Stimulated activated CD4-positive, alpha-beta T cell treated with anti-CD3 and anti-CD28 coated beads, Interleukin-15, amount 100 ng/mL, for 24 hours (primary cell): ENCODE data around the gene C9orf43.
A peak's percentile ranks its signal among the peaks of the same experiment; 100 is the strongest.
"Not testable (repeated sequence)": the region's sequence is repeated elsewhere in the genome, so short reads cannot be mapped to it uniquely, and the experiment has no call there.

ENCODE experiments used
- DNase-seq: peaks from one replicate; pipeline ENCODE4 v3.0.0-alpha.2; 2020

The C9orf43 gene

DNA sequence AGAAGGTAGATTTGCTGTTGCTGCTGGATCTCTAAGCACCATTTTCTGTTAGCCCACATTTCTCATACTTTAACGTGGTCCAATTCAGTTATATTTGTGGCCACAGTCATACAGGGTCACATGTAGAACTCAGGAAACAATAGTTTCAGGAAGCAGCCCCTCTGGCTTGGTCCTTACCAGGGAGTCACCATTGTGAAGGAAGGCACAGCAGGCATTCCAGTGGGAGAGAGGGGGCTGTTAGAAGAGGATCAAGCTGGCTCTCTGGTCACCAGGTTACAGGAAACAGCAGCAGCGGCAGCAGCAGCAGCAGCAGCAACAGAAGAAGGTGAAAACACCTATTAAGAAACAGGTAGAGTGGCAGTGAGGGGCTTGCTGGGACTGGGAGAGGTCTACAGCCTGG, 14.5 kb downstream of the C9orf43 start:
- no peak for DNase-seq

DNA sequence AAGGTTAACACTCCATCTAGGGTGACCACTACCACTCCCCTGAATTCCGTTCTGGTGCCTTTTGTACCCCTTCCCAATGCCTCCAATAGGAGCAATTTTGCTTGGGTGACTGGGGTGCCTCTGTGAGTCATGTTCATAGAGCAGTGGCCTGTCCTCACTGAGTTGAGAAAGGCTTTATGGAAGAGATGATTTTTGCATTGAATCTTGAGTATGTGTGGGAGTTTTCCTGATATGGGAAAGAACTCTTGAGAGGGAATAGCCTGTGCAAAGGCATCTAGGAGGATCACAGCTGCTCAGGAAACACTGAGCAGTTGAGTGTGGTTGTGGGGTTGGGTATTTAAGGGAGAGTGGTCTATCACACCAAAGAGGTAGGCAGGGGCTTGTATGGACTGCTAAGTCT, 16.2 kb downstream of the C9orf43 start:
- DNase-seq = no peak

DNA sequence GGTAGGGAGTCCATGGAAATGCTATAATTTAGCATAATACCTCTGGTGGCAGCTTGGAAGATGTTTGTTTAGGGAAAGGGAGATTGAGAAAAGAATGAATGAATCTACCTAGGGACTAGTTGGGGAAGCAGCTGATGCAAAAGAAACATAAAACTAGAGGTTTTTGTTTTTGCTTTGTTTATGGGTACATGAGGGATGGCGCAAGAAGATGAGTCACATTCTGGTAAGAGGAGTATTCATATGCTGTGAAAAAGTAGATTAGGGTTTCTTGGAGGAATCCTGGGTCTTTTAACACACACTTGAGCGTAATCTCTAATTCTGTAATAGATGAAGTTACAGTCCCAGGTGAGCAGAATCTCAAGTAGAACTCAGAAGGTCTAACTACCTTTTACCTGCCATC, 17.1 kb downstream of the C9orf43 start:
- no peak for DNase-seq

DNA sequence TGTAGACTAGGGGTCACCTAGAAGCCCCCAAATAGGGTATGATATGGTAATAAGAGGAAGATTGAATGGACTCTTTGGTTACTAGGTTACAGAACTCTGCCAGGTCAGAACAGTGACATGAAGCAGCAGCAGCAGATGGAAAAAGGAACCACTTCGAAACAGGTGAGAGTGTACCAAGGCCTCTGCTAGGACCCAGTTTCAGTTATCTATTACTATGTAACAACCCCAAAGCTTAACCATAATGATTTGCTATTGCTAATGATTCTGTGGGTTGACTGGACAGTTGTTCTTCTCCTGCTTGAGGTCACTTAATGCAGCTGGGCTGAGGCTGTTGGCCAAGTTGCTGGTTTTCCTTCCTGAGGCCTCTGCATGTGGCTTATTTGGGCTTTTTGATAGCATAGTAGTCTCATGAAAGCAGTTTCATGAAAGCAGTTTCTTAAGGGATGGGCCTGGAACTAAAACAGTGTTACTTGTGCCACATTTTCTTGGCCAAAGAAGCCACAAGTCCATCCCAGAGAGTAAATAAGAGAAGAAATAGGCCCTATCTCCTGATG, 17.6 kb downstream of the C9orf43 start:
- DNase-seq = no peak

DNA sequence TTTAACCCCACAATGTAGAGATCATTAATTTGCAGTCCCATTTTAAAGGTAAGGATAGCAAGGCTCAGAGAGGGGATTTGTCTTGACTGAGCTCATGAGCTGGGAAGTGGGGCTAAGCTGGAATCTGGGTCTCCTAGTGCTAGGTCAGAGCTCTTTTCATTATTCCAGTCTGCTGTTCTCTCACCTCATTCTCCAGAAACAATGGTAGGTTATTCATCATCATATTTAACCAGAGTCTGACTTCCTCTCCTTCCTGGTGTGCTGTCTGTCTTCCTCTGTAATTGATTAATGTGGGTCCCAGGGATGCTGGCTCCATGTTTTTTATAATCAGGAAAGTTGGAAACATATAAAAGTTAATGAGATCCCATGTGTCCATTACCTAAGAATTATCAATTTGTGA, 20.6 kb downstream of the C9orf43 start:
- no peak for DNase-seq

DNA sequence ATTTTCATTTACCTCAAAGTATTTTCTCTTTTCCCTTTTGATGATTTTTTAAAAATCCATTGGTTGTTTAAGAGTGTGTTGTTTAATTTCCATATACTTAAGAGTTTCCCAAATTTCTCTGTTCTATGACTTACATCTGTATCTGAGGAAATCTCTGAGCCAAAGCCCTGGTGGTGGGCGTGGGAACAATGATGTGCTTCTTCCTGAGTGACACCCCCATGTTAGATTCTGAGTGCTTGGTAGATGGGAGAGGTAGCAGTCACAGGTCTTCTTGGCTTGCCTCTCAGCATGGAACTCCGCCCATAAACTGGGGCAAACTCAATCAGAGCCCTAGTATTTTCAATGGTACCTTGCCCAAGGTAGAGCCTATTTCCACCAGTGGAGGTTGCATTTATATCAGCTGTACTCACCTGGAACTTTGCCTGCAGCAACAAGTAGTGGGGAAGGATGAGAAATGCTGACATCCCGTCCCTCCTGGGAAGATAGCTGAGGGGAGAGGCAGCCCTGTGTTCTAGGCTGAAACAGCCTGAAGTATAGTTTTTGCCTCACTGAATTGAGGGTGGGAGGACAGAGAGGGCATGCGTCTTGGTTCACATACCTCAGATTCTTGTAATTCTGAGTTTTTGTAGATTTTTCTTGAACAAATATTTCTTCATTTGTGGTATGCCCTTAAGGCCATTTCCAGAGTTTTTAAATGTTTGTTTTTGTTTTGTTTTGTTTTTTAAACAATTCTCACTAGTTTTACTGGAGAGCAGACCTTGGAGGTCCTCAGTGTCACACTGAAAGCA, 26.4 kb downstream of the C9orf43 start:
- DNase-seq = no peak

DNA sequence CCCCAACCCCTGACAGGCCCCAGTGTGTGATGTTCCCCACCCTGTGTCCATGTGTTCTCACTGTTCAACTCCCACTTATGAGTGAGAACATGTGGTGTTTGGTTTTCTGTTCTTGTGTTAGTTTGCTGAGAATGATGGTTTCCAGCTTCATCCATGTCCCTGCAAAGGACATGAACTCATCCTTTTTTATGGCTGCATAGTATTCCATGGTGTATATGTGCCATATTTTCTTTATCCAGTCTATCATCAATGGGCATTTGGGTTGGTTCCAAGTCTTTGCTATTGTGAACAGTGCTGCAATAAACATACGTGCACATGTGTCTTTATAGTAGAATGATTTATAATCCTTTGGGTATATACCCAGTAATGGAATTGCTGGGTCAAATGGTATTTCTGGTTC, 27.2 kb downstream of the C9orf43 start:
- DNase-seq = not testable (repeated sequence)

DNA sequence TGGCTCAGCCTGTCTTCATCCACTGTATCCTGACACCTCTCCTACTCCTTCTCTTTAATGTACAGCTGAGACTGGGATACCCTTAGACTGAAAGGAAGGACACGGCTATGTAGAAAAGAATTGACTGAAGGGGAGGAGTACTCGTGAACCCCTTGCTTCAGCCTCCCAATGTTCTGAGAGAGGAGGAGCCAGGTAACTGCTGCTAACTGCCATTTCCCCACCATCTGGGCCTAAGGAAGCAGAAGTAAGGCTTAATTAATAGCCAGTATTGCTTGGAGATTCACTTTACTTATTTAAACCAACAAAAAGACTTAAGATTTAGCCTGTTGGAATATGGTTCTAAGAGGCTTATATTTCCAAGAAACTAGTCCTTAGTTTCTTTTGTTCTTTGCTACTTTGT, 34.2 kb downstream of the C9orf43 start:
- no peak for DNase-seq

DNA sequence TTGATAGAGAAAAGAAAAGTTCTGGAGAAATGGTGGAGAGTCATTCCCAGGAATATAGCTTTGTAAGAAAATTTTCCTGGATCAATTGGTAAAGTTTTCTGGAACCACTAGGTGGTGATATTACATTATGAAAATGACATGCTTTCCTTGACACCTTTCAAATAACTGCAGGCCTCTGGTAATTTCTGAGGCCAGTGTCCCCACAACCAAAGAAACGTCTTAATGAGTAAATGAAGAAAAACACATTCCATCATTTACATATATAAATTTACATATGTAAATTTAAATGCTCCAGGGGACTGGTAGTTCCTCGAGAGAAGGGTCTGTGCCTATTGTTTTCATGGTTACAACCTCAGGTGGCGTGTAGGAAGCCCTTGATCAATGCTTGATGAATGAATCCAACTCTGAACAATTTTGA, 35.8 kb downstream of the C9orf43 start:
- DNase-seq = peak; percentile 27

DNA sequence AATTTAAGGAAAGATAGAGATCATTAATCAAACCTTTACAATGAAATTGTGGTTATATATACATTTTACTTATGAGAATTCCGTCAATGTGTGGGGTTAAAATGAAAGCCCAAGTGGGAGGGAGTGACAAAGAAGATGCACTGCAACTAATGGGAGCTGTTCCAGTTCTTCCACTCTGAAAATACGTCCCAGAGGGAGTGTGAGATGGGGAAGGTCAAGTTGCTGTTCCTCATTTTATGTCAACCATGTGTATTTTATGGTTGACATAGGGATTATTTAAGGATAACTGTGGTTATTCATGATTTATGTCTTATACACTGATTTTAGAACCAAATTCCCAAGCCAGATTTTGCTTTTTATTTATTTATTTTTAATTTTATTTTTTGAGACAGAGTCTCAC, 38.8 kb downstream of the C9orf43 start:
- no peak for DNase-seq

DNA sequence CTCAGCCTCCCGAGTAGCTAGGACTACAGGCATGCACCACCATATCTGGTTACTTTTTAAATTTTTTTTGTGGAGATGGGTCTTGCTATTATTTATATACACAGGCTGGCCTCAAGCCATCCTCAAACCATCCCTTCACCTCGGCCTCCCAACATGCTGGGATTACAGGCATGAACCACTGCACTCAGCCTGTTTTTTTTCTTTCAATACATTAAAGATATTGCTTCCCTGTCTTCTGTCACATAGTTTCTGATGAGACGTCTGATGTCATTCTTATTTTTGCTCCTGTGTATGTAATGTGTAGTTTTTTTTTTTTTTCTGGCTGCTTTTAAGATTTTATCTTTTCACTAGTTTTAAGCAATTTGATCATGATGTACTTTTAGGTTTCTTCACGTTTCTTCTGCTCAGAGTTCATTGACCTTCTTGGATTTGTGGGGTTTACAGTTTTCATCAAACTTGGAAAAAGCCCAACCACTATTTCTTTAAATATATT, 41.6 kb downstream of the C9orf43 start:
- no peak for DNase-seq

DNA sequence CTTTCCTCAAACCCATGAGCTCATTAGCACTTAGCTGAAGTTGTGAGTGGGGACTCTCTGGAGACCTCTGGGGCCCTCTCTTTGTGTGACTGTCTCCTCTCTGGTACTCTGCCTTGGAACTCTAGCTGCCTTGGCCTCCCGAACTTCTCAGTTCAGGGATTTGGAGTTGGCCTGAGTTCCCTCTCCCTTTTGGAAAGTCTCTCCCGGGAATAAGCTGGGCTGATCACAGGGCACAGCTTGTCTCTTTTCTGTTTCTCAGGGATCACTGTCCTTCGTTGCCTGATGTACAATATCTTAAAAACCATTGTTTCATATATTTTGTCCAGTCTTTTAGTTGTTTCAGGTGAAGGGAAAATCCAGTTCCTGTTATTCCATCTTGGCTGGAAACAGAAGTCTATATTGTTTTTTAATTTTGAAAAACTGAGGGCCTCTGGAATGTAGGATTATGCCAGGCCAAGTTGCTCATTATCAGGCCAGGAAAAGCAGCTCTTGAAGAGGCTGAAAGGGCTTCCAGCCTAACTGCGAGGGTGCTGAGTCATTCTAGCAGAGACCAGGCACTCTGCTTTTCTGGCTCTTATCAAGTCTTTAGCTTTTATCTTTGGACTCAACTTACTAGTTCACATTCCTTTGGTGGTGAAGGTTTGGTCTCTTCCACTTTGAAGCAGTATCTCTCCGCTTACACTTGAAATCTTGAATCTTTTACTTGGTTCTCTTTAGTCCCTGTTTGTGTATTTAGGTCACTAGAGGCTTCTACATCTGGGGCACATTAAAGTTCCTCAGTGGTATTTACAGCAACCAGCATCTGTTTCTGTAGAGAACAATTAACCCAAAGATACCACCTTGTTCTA, 44.6 kb downstream of the C9orf43 start:
- DNase-seq = peak; percentile 14

DNA sequence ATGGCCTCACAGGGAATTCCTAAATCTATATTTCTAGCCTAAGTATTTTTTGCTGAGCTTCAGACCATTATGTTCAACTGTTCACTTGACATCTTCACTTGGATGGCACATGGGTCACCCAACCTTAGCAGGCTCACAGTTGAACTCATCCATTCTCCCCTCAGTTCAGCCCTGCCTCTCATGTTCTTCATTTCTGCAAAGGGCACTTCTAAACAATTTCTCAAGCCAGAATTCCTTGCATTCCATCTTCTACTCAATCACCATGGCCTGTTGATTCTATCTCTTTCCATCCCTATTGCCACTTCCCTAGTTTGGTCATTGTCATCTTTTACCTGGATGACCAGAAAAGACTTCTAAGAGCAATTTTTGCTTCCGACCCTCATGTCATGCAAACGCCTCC, 45.7 kb downstream of the C9orf43 start:
- DNase-seq = no peak

DNA sequence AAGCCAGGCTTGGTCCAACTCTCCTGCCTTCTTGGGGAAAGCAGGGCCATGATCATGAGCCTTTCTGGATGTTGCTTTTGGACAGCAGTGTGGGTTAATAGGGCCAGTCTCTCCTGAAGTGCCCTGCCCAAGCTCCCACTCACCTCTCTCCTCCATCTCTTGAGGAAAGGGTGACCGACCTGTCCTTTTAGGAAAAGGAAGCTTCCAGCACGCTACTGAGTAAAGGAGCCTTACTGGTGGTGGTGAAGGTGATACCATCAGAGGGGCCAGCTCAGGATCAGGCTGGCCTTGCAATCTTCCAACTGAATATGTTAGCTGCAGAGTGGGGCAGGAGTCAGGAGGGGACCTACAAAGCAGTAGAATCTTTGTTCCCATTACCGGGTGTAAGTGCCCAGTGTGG, 50.7 kb downstream of the C9orf43 start:
- no peak for DNase-seq

DNA sequence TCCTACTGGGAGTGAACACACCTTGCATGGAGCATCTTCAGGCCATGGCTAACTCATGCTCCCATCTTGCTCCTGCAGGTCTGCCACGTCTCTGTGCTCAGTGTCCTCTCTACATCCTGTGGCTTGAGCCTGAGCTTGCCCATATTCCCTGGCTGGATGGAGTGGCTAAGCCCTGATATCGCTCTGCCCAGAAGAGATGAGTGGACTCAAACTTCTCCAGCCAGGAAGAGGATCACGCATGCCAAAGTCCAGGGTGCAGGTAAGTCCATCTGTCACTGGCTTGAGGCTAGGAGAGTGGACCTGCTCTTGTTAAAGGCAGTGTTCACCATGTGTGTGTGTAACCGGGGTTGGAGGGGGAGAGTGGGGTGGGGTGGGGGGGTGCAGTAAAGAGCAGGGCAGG, 51.4 kb downstream of the C9orf43 start:
- no peak for DNase-seq

DNA sequence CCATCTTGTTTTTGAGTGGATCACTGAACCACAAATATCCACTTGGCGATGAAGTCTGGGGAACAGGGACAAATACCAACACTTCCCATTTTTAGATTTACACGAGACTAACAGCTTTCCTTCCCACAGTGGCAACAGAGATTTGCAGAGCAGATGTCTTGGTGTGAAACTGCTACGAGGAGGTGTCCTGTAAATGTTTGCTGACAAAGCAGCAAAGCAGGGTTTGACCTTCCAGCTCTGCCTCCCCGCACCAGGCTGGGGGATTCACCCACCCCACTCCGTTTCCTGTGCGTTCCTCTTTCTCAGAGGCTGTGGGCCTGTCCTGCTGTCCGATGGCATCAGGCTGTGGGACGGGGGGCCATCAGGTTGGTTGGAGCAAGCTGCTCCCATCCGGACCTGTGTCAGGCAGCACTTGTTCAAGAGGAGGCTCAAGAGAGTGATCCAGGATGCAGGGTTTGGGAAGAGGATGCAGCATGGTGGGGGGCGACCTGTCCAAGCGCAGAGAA, 52.3 kb downstream of the C9orf43 start:
- DNase-seq = no peak

DNA sequence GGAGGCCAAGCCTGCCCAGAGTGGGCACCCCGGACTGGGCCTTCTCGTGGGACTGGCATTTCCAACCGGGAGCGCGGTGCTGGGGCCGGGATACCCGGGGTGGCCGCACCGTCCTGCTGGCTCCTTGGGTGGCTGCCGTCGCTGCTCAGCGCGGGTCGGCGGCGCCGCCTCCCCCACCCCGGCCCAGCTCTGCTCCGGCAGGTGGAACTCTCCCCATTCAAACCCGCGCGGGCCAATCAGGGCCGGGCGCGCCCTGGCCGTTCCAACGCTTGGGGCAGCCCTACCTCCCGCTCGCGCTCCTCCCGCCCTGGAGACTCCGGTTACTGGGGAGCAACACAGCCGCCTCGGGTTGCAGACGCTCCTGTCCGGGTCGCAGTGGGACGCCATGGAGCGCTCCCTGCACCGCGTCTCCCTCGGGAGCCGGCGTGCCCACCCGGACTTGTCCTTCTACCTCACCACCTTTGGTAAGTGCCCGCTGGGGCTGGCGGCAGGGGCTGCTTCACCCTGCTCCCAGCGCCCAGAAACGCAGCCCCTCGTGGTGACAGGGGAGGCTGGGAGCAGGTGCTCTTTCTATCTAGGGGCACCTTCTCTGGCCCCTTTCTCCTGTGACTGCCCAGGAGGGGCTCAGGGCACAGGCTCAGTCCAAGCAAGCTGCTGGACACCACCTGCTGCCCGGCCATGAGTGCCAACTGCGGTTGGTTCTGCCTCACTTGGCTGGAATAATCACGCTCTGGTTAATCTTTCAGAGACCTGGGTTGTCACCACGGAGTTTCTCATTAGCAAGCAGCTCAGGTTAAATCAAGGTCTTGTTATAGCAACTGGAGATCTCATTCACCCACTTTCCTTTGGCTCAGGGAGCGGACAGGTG, 53.1 kb downstream of the C9orf43 start, which contains the start of gene RGS3:
Gene RGS3 (plus strand): TSS at position 310 of the 868 bp plus-strand sequence. CDS start 76 bp downstream, at position 386.
- no peak for DNase-seq

DNA sequence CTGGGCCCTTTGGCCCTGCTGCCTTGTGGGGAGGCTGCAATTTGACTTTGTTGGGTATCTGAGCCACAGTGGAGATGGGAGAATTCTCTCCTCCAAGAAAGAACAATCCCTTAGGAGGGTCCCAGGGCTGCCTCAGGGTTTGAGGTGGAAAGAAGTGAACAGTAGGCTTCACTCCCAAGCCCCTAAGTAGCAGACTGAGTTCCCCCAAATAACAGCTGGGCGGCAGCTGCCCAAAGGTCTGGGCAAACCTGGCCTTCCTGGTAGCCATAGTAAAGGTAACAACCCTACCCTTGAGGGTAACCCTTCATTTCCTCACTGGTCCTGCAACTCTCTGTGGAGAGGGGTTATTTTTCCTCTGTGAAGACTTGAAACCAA, 53.7 kb downstream of the C9orf43 start:
- DNase-seq = no peak

DNA sequence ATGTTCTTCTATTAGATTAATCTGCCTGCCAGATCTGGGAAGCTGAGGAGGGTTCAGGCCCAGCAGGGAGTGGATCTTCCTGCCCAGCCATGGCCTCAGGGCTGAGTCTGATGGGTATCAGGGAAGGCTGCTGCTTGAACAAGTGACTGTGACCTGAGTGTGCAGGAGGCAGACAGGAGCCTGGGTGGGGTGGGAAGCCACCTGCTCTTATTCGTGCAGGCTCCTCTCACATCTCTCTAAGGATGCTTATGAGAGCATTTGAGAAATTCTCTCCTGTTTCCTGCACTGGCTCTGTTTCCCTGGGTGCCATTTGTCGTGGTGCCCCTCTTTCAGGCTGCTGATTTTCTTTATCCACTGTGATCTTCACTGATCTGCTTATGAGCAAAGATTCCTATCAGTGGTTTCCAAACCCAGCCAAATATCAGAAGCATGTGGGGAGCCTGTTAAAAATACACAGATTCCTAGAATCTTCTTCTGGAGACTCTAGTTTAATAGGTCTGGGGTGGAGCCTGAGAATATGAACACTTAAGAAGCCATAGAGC, 55.1 kb downstream of the C9orf43 start:
- no peak for DNase-seq

DNA sequence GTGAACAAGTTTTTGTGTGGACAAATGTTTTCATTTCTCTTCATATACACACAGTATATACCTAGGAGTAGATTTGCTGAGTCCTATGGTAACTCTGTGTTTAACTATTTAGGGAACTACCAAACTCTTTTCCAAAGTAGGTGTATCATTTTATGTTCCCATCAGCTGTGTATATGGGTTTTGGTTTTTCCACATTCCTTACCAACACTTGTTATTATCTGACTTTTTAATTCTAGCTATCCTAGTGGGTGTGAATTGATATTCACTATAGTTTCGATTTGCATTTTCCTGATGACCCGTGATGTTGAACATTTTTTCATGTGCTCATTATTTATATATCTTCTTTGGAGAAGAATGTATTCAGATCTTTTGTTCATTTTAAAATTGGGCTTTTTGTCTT, 56.6 kb downstream of the C9orf43 start:
- DNase-seq = no peak

DNA sequence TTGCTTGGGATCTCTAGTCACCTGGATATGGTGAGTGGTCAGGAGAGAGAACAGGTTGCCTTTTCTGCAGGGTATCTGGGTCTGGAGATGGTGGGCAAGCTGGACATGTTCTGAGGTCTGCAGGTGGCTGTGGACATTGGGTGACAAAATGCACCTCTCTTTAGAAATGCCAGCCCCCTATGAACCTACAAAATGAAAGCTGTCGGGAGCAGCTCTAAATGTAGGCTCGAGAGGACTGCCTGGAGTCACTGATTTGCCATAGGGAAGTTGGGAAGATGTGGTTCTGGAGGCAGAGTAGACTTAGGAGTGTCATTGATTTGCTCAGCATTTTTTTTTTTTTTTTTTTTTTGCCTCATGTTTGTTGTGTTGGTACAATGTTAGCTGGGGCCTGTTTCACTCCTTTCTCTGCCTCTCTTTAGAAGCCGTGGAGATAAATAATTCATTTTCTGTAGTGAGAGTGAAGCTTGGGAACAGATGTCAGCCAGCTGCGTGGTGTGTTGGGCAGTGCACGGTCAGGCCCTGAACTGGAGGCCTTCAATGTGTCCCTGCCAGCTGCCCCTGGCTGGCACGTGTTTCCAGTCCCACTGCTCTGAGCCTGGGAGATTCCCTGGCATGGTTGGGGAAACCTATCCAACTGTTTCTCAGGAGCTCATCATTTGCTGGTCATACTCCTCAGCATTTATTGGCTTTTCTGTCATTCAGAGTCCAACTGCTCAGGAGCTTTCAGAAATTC, 58.3 kb downstream of the C9orf43 start:
- DNase-seq = no peak
